ENCODE results near the gene PRR12.

GRCh38 chr19:49551531-49551930, 39.5 kb upstream of the PRR12 start:
- TF ChIP-seq CTCF (IDR thresholded peaks at IDR 0.05; ENCODE audit: borderline replicate concordance, extremely low read depth, low read length, poor library complexity, severe bottlenecking) (no peak), EZH2 (IDR thresholded peaks at IDR 0.05; ENCODE audit: borderline replicate concordance, low read depth, low read length, severe bottlenecking) (no peak)
